Neuron (in vitro differentiated cells): ENCODE measurements around the gene TASP1.

Experiments
- H2AFZ ChIP-seq: one replicate; pipeline ENCODE4 v1.6.1; 2013; ENCODE audit warnings: low read depth, mild to moderate bottlenecking, inconsistent platforms, low read length, moderate library complexity
- H3K27me3 ChIP-seq: one replicate; pipeline ENCODE4 v1.6.1; 2013; ENCODE audit warnings: low read length; ENCODE audit not compliant: insufficient read depth
- H3K36me3 ChIP-seq: one replicate; pipeline ENCODE4 v1.6.1; 2013; ENCODE audit warnings: low read length; ENCODE audit not compliant: insufficient read depth
- H3K4me1 ChIP-seq: one replicate; pipeline ENCODE4 v1.6.1; 2013; ENCODE audit warnings: low read length; ENCODE audit not compliant: insufficient read depth
- H3K4me3 ChIP-seq: 2 replicates; pipeline ENCODE4 v1.5.1; 2013; ENCODE audit warnings: mild to moderate bottlenecking, low read length, moderate library complexity
- H3K9me3 ChIP-seq: one replicate; pipeline ENCODE4 v1.6.1; 2013; ENCODE audit warnings: low read length

The TASP1 gene

GRCh38 chr20:13535627-13536026, 103.1 kb downstream of the TASP1 start:
- no peaks in the 10 kb centered on the region for H3K27me3 ChIP-seq
- H3K4me3 ChIP-seq, result no peak overlapping the region
- no peak overlapping the region for H2AFZ ChIP-seq
- no peaks in the 10 kb centered on the region for H3K9me3 ChIP-seq
- H3K36me3 ChIP-seq, result no peaks in the 10 kb centered on the region
- H3K4me1 ChIP-seq, result no peaks in the 10 kb centered on the region

- H3K4me1 ChIP-seq, result no peaks in the 10 kb centered on the region
- H2AFZ ChIP-seq, result no peak overlapping the region
- H3K4me3 ChIP-seq, result no peak overlapping the region
- H3K9me3 ChIP-seq, result no peaks in the 10 kb centered on the region
- no peaks in the 10 kb centered on the region for H3K27me3 ChIP-seq
- no peaks in the 10 kb centered on the region for H3K36me3 ChIP-seq
Measured at GRCh38 chr20:13533946-13534345, 104.8 kb downstream of the TASP1 start.

- Histone ChIP-seq H3K4me3 (no peak overlapping the region), H3K27me3 (no peaks in the 10 kb centered on the region), H2AFZ (no peak overlapping the region)
Measured at GRCh38 chr20:13530146-13530545, 108.6 kb downstream of the TASP1 start.

GRCh38 chr20:13526551-13526950, 112.2 kb downstream of the TASP1 start:
- no peak overlapping the region for H3K4me3 ChIP-seq
- peaks cover 2% of the 10 kb centered on the region for H3K9me3 ChIP-seq
- no peak overlapping the region for H2AFZ ChIP-seq
- H3K4me1 ChIP-seq, result no peaks in the 10 kb centered on the region
- peaks cover 14% of the 10 kb centered on the region for H3K36me3 ChIP-seq
- H3K27me3 ChIP-seq, result no peaks in the 10 kb centered on the region

More at GRCh38 chr20:13530146-13530545, 108.6 kb downstream of the TASP1 start:
- Histone ChIP-seq H3K9me3 (no peaks in the 10 kb centered on the region), H3K36me3 (peaks cover 10% of the 10 kb centered on the region), H3K4me1 (no peaks in the 10 kb centered on the region)

DNA sequence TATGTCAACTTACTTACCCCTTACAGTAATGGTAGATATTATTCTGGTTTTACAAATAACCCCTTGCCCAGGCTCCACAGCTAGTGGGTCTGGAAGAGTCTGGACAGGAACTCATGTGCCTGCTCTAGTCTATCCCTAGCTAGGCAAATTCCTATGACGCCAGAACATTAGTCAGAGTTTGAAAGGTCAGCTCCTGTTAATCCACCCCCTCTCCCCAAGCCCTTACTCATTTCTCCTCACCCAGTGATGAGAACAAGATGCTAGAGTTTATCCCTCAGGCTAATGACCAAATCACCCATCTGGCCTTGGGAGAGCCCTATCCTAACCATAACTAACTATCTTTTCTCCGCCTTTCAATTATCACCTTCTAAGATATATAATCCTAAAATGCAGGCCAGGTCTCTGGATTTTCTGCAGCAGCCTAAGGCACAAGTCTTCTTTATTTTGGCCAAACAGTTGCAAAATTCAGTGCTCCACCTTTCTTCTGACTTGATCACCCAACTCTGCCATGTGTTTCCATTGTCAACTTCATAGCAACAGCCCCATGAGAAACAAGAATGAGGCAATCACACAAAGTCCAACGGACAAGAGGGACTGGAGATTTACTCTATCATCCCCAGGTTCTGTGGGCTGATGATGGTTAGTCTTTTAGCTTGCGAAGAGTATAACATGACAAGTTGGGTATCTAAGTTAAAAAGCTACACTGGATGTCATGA, 113.3 kb downstream of the TASP1 start:
- Histone ChIP-seq H3K4me3 (no peak overlapping the region), H3K4me1 (no peaks in the 10 kb centered on the region), H3K36me3 (peaks cover 14% of the 10 kb centered on the region), H3K27me3 (no peaks in the 10 kb centered on the region), H3K9me3 (peaks cover 2% of the 10 kb centered on the region), H2AFZ (no peak overlapping the region)

- Histone ChIP-seq H2AFZ (no peak overlapping the region), H3K27me3 (no peaks in the 10 kb centered on the region), H3K36me3 (peaks cover 14% of the 10 kb centered on the region), H3K9me3 (peaks cover 2% of the 10 kb centered on the region), H3K4me3 (no peak overlapping the region), H3K4me1 (no peaks in the 10 kb centered on the region)
Measured at GRCh38 chr20:13524339-13524738, 114.4 kb downstream of the TASP1 start.

GRCh38 chr20:13517831-13518230, 120.9 kb downstream of the TASP1 start:
- Histone ChIP-seq H3K4me3 (no peak overlapping the region), H3K27me3 (no peaks in the 10 kb centered on the region), H3K4me1 (no peaks in the 10 kb centered on the region), H2AFZ (no peak overlapping the region), H3K36me3 (no peaks in the 10 kb centered on the region), H3K9me3 (peaks cover 2% of the 10 kb centered on the region)

GRCh38 chr20:13515796-13516558, 122.8 kb downstream of the TASP1 start:
- H3K4me3 ChIP-seq, result no peak overlapping the region
- H3K36me3 ChIP-seq, result no peaks in the 10 kb centered on the region
- no peaks in the 10 kb centered on the region for H3K27me3 ChIP-seq
- no peaks in the 10 kb centered on the region for H3K9me3 ChIP-seq
- H2AFZ ChIP-seq, result no peak overlapping the region
- no peaks in the 10 kb centered on the region for H3K4me1 ChIP-seq

- H3K36me3 ChIP-seq, result no peaks in the 10 kb centered on the region
- no peaks in the 10 kb centered on the region for H3K9me3 ChIP-seq
- H3K27me3 ChIP-seq, result no peaks in the 10 kb centered on the region
- H2AFZ ChIP-seq, result no peak overlapping the region
- no peaks in the 10 kb centered on the region for H3K4me1 ChIP-seq
- no peak overlapping the region for H3K4me3 ChIP-seq
Measured at GRCh38 chr20:13515291-13515690, 123.4 kb downstream of the TASP1 start.

DNA sequence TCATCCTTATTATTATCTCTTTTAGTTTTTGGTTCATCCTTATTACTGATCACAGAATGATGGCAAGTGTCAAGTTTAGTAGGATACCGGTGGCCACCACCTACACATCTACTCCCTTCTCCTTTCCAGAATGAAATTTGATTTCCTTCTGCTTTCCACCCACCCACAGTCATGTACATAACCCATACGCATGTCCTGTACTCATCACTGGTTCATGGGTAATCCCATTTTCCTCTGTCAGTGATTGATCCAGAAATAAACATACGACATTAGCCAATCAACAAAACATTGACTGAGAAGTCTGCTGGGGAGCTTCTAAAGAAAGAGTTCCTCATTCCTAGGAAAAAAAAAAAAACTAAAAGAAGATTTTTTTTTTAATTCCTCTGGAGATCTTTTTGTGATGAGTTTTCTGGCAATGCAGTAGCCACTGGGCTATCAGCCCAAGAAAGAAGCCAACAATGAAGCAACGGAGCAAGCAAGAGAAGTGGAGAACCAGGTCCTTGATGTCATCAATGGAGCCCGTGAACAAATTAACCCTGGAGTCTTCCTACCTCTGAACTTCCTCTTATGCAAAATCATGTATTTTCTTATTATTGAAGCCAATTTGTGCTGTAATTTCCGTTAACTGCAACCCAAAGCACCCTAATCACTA, 127.8 kb downstream of the TASP1 start:
- Histone ChIP-seq H2AFZ (no peak overlapping the region), H3K27me3 (no peaks in the 10 kb centered on the region), H3K36me3 (no peaks in the 10 kb centered on the region), H3K4me3 (no peak overlapping the region), H3K4me1 (no peaks in the 10 kb centered on the region), H3K9me3 (no peaks in the 10 kb centered on the region)

DNA sequence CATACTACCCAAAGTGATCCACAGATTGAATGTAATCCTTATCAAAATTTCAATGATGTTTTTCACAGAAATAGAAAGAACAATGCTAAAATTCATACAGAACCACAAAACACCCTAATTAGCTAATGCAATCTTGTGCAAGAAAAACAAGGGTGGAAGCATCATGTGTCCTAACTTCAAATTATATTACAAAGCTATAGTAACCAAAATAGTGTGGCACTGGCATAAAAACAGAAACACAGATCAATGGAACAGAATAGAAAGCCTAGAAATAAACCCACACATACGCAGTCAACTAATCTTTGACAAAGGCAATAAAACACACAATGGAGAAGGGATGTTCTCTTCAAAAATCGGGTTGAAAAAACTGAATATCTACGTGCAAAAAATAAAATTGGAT, 131.1 kb downstream of the TASP1 start:
- H2AFZ ChIP-seq, result no peak overlapping the region
- no peak overlapping the region for H3K4me3 ChIP-seq

DNA sequence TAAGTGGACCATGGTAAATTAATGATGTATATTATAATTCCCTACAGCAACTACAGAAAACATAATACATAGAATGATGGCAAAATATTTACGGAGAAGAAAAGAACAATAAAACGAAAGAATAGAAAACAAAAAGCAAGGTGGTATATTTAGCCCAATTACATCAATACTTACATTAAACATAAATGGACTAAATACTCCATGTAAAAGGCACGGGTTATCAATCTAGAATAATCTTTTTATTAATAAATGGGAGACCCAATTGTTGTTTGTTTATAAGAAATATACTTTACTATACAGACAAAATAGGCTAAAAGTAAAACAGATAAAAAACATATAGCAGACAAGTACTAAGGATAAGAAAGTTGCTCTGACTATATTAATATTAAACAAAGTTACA, 137.2 kb downstream of the TASP1 start:
- Histone ChIP-seq H2AFZ (no peak overlapping the region), H3K4me3 (no peak overlapping the region), H3K9me3 (peaks cover 5% of the 10 kb centered on the region), H3K4me1 (no peaks in the 10 kb centered on the region), H3K27me3 (no peaks in the 10 kb centered on the region), H3K36me3 (no peaks in the 10 kb centered on the region)

More for the DNA sequence above, 131.1 kb downstream of the TASP1 start:
- H3K36me3 ChIP-seq, result no peaks in the 10 kb centered on the region
- peaks cover 5% of the 10 kb centered on the region for H3K9me3 ChIP-seq
- H3K4me1 ChIP-seq, result no peaks in the 10 kb centered on the region
- H3K27me3 ChIP-seq, result no peaks in the 10 kb centered on the region

- no peak overlapping the region for H3K4me3 ChIP-seq
- H3K36me3 ChIP-seq, result no peaks in the 10 kb centered on the region
- no peaks in the 10 kb centered on the region for H3K9me3 ChIP-seq
- peaks cover 29% of the 10 kb centered on the region for H3K4me1 ChIP-seq
- no peaks in the 10 kb centered on the region for H3K27me3 ChIP-seq
- no peak overlapping the region for H2AFZ ChIP-seq
Measured at GRCh38 chr20:13494019-13494418, 144.7 kb downstream of the TASP1 start.
